DOHH2 (cell line): ENCODE results near the gene PRRT3.

ENCODE experiments used
- EZH2phosphoT487 ChIP-seq: fragments of 200-600 bp; sonication (generic); IDR thresholded peaks from 2 replicates; pipeline ENCODE4 v1.6.1; 2017; ENCODE audit warnings: borderline replicate concordance, mild to moderate bottlenecking, antibody characterized with exemption, low read length, moderate library complexity, mixed read lengths
- TF ChIP-seq, protein P1 (sequence below): fragments of 200-600 bp; sonication (generic); IDR thresholded peaks from one replicate; pipeline ENCODE4 v1.5.1; 2014; ENCODE audit warnings: antibody characterized with exemption, mild to moderate bottlenecking, low read depth, low read length; ENCODE audit not compliant: poor library complexity, severe bottlenecking

DNA sequence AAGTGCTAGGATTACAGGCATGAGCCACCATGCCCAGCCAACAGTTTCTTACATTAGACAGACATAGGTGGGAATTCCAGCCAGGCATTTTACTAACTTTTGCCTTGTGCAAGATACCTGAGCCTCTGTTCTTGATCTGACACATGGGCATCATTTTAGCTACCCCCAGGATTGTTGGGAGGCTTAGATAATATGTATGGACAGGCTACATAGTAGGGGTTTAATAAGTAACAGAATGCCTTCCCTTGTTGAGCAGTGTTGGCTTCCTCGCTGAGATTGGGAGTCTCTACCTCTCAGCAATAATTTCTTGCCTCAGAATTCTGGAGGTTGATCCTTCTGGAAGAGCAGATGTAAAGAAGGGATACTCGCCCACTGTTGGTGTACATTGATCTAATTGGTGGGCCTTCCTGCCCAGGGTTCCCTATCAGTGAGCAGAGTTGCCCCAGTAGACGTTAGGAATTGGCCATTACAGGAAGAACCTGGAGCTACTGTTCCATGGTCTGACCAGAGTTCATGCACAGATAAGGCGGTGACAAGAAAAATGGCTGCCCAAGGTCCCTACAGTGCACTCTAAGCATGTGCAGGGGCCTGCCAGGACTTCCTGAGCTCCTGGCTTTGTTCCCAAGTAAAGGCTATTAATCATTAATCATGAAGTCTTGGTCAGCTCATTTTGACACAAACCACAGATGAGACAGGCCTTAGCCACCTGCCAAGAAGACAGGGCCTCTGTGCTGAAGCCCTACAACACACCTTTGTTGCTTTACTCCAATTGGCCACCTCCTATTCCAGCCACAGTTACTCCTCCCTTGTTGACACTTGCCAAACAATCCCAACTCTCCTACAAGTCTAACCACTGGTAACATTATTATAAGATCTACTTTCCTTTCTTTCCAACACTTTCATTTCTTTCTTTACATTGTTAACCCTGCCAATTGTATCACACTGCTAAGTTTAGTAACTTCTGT lies 54.5 kb downstream of the PRRT3 start:
- TF ChIP-seq, protein P1, sequence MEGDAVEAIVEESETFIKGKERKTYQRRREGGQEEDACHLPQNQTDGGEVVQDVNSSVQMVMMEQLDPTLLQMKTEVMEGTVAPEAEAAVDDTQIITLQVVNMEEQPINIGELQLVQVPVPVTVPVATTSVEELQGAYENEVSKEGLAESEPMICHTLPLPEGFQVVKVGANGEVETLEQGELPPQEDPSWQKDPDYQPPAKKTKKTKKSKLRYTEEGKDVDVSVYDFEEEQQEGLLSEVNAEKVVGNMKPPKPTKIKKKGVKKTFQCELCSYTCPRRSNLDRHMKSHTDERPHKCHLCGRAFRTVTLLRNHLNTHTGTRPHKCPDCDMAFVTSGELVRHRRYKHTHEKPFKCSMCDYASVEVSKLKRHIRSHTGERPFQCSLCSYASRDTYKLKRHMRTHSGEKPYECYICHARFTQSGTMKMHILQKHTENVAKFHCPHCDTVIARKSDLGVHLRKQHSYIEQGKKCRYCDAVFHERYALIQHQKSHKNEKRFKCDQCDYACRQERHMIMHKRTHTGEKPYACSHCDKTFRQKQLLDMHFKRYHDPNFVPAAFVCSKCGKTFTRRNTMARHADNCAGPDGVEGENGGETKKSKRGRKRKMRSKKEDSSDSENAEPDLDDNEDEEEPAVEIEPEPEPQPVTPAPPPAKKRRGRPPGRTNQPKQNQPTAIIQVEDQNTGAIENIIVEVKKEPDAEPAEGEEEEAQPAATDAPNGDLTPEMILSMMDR: no peak
- TF ChIP-seq EZH2phosphoT487: no peak
